ENCODE results near the gene TRPM3.

The TRPM3 gene

DNA sequence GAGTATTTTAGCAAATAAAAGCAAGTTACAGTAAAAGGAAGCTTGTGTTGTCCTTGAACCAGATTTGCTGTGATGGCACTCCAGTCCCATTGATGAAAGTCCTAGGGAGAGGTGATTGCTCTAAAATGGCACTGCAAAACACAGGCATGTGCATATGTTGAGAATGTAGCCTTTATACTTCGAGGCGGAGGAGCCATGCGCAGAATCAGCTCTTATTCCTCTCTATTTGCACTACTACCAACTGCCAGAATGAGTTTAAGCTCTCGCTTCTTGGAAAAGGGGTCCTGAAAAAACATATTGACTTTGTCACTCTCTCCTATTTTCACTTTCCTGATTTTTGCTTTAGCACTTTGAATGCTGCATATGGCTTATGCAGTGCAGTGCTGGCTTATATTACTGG is 429.0 kb downstream of the TRPM3 start:
- H3K4me3 ChIP-seq (replicated peaks; ENCODE audit: low read depth, low read length): no peak overlapping the region
- TF ChIP-seq, protein P1, sequence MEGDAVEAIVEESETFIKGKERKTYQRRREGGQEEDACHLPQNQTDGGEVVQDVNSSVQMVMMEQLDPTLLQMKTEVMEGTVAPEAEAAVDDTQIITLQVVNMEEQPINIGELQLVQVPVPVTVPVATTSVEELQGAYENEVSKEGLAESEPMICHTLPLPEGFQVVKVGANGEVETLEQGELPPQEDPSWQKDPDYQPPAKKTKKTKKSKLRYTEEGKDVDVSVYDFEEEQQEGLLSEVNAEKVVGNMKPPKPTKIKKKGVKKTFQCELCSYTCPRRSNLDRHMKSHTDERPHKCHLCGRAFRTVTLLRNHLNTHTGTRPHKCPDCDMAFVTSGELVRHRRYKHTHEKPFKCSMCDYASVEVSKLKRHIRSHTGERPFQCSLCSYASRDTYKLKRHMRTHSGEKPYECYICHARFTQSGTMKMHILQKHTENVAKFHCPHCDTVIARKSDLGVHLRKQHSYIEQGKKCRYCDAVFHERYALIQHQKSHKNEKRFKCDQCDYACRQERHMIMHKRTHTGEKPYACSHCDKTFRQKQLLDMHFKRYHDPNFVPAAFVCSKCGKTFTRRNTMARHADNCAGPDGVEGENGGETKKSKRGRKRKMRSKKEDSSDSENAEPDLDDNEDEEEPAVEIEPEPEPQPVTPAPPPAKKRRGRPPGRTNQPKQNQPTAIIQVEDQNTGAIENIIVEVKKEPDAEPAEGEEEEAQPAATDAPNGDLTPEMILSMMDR (IDR thresholded peaks at IDR 0.05; ENCODE audit: low read length, missing control alignments): no peak
- no peak for DNase-seq (ENCODE audit: low read depth)

DNA sequence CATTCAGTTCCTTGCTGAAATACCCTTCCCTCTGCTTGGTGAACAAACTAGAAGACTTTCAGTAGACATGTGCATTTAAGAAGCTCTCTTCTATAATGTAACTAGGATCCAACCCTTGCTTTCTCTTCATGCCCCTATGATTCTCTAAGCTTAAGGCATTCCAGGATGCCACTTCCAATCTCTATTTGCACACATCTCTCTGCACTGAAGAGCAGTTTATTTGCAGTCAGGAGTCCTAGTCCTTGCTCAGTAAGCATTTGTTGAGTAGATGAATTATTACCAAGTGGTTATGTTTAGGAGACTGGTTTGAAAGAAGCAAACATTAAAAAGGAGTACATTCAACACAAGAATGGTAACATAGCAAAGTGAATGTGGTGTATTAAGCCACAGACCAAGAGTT is 432.7 kb downstream of the TRPM3 start:
- TF ChIP-seq, protein P1 (IDR thresholded peaks at IDR 0.05; ENCODE audit: low read length, missing control alignments): no peak
- H3K4me3 ChIP-seq (replicated peaks; ENCODE audit: low read depth, low read length): no peak overlapping the region
- DNase-seq (ENCODE audit: low read depth): no peak

DNA sequence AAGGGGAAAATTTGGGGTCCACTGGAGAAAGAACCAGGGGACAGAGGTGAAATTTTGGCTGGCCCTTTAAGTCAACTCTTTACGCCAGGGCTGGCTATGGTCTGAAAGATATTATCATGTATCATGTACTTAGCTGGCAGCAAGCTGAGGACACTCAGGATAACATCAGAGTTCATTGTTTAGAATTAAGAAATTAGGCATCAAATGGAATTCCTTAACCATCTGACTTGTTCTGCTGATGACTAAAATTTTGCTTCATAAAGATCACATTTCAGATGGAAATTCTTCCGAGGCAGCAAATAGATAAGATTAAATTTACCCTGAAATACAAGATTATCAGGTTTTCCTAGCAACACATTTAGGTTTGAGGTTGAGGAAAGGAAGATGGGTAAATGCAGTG is 437.6 kb downstream of the TRPM3 start:
- no peak overlapping the region for H3K4me3 ChIP-seq (replicated peaks; ENCODE audit: low read depth, low read length)
- TF ChIP-seq, protein P1 (IDR thresholded peaks at IDR 0.05; ENCODE audit: low read length, missing control alignments): no peak
- peak; percentile 7 for DNase-seq (ENCODE audit: low read depth)

DNA sequence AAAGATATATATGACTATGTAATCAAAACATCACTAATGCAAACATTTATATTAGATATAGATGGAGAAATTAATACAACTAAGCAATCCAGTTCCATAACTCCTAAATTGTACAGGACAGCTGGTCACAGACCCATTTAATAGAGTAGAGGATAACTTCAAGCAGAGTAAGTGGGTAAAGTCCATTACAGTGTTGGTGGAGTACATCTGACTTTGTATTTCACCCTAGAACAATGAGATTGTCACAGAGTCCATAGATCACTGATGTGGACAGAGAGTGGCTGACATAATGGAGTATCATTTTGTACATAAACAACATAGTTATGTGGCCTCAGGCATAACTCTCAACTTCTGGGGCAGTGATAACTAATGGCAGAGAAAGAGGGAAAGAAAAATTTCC is 439.1 kb downstream of the TRPM3 start:
- DNase-seq (ENCODE audit: low read depth): no peak
- TF ChIP-seq, protein P1 (IDR thresholded peaks at IDR 0.05; ENCODE audit: low read length, missing control alignments): no peak
- H3K4me3 ChIP-seq (replicated peaks; ENCODE audit: low read depth, low read length): no peak overlapping the region

DNA sequence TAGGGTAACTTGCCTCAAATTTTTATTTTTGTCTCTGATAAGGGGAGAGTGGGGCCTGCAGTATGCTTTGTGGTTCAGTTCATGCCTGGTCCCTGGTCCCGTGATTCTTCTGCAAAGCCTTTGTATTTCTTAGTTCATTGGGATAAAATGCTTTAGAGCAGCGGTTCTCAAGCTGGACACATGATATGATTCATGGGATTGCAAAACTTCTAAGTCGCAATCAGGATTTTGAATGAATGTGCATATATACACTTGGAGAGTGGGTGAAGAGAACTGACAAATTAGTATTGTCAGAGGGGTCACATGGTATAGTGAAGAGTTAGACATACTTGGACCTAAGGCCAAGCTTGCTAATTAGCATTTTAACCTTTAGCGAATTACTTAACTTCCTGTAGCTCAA is 441.6 kb downstream of the TRPM3 start:
- TF ChIP-seq, protein P1 (IDR thresholded peaks at IDR 0.05; ENCODE audit: low read length, missing control alignments): no peak
- no peak overlapping the region for H3K4me3 ChIP-seq (replicated peaks; ENCODE audit: low read depth, low read length)
- DNase-seq (ENCODE audit: low read depth): peak; percentile 65

DNA sequence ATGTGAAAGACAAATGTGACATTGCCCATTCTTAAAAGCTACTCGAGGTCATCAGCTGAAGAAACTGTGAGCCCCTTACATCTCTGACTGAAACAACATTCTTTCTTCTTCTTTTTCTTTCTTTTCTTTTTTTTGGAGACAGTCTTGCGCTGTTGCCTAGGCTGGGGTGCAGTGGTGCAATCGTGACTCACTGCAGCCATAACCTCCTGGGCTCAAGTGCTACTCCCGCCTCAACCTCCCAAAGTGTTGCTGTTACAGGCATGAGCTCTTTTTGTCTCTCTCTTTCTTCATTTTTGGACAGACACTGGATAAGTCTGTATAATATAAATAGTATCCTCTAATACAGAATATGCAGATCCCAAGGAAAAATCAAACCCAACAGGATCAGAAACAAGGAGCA is 443.3 kb downstream of the TRPM3 start:
- TF ChIP-seq, protein P1 (IDR thresholded peaks at IDR 0.05; ENCODE audit: low read length, missing control alignments): no peak
- H3K4me3 ChIP-seq (replicated peaks; ENCODE audit: low read depth, low read length): no peak overlapping the region
- DNase-seq (ENCODE audit: low read depth): no peak

DNA sequence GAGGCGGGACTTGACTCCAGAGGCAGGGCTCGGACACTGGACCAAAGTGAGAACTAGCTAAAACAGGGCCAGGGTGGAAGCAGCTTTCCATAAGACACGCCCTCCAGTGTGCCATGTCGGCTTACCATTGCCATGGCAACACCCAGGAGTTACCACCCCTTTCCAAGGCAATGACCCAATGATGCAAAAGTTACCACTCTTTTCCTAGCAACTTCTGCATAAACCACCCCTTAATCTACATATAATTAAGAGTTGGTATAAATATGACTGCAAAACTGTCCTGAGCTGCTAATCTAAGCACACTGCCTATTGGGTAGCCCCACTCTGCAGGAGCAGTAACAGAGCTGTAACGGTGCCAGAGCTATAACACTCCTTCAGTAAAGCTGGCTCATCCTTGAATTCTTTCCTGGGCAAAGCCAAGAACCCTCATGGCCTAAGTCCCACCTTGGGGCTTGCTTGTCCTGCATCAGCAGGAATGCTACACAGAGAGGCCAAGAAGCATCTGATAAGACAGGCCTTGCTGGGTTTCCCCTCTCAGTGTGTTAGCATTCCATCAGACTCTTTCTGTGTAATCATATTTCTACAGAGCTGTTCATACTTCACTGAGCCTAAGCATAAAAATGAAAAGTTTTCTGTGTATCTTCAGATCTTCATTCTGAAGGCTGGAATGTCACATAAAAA is 444.2 kb downstream of the TRPM3 start:
- peak; percentile 11 for DNase-seq (ENCODE audit: low read depth)
- no peak overlapping the region for H3K4me3 ChIP-seq (replicated peaks; ENCODE audit: low read depth, low read length)
- TF ChIP-seq, protein P1 (IDR thresholded peaks at IDR 0.05; ENCODE audit: low read length, missing control alignments): no peak
